ENCODE data around the gene HOXA6.

Gene HOXA6

GRCh38 chr7:27119412-27119911 lies 28.1 kb downstream of the HOXA6 start:
- TF ChIP-seq CTCF (IDR thresholded peaks at IDR 0.05; ENCODE audit: low read depth, low read length, missing control alignments), result no peak
- no peak for DNase-seq (ENCODE audit: low read depth)
- H3K4me3 ChIP-seq (ENCODE audit: low read depth, low read length), result no peak overlapping the region

DNA sequence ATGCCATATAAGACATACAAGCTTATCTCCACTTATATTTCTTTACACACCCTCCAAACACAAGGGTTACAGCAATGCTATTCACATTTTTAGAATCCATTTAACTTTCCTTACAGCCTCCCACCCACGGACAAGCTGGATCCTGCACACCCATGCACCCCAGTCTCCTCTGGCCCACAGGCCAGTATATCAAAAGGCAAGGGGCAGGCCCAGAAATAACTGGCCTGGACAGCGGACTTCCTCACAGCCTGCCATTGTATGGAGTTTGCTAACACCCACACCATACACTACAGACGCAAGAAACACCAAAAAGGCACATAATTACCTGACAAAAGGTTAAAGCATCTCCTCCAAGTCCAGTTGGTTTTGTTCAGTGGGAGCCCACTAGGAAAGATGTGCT lies 29.0 kb downstream of the HOXA6 start:
- no peak for TF ChIP-seq CTCF (IDR thresholded peaks at IDR 0.05; ENCODE audit: low read depth, low read length, missing control alignments)
- DNase-seq (ENCODE audit: low read depth), result no peak
- H3K4me3 ChIP-seq (ENCODE audit: low read depth, low read length), result no peak overlapping the region

GRCh38 chr7:27117887-27118491 lies 29.6 kb downstream of the HOXA6 start:
- H3K4me3 ChIP-seq (ENCODE audit: low read depth, low read length), result no peak overlapping the region
- no peak for TF ChIP-seq CTCF (IDR thresholded peaks at IDR 0.05; ENCODE audit: low read depth, low read length, missing control alignments)
- DNase-seq (ENCODE audit: low read depth), result no peak

- no peak overlapping the region for H3K4me3 ChIP-seq (ENCODE audit: low read depth, low read length)
- TF ChIP-seq CTCF (IDR thresholded peaks at IDR 0.05; ENCODE audit: low read depth, low read length, missing control alignments), result no peak
These were observed 30.4 kb downstream of the HOXA6 start for GRCh38 chr7:27116962-27117886.

DNA sequence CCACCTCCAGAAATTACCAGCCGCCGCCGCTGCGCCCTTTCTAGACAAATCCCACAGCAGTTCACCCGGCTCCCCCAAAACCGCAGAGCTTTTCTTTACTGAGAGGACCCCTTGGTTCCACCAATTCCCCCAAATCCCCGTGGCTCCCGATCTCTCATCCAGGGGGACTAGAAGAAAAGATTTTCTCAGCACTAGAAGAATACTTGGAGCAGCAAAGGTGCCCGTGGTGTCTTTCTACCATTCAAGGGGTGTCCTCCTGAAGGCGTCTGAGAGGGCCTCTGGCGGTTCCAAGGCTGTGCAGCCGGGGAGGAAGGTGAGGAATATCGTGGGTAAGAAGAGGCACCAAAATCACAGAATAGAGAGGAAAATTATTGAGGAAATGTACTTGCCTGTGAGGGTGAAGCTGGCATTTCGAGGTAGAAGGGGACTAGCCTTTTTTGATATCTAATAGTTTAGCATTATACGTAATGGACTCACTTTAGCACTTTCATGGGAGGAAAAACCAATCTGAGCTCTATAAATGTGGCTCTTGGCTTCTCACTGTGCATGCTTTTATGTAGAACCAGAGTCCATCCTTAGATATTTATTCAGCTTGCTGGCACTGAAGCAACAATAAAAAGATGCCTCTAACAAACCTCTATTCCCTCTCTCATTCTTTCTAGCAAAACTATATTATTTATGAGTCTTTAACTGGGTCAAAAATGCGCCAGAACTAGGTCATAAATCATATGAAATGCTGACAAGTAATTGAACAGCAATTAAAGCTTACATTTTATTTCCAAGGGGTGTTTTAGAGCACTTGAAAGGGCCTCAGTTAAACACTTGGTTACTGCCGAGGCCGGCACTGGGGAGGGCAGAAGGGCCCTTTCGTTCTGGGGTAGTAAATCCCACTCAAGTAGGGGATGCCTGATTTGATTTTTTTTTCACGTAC lies 31.3 kb downstream of the HOXA6 start:
- no peak for TF ChIP-seq CTCF (IDR thresholded peaks at IDR 0.05; ENCODE audit: low read depth, low read length, missing control alignments)
- DNase-seq (ENCODE audit: low read depth), result no peak
- H3K4me3 ChIP-seq (ENCODE audit: low read depth, low read length), result no peak overlapping the region

More at GRCh38 chr7:27116962-27117886, 30.4 kb downstream of the HOXA6 start:
- no peak for DNase-seq (ENCODE audit: low read depth)

DNA sequence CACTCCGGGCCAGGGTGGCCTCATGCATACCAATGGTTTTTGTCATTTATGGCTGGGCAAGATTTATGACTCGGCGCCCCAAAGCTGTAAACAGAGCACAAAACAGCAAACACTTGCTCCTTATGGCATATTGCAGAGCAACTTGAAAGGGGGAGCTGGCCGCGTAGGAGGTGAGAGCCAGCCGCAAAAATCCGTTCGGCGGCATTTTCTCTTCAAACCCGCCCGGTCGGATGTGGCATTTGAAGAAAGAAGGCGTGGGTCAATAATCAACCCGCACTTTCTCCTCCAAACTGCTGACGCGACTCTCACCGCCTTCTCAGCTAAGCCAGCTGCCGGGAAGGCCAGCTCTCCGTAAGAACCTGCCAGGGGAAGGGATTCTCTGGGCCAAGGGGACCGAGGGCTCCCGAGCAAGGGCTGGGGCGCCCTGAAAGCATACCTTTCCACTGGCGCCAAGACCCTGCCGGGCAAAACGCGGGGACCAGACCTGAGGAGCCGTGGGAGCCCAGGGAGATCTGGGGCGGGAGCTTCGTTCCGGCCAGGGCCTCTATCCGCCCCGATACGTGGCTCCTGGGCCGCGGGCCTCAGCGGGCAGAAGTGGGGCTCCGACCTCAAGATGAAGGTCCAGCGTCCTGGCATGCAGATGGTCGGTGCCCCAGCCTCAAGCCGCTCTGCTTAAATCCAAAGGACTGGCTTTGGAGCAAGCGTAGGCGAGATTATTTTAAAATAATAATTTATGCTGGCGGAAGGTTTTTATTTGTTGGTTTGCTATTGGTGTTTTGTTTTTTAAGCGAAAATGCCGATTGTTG lies 32.1 kb downstream of the HOXA6 start:
- no peak overlapping the region for H3K4me3 ChIP-seq (ENCODE audit: low read depth, low read length)
- no peak for DNase-seq (ENCODE audit: low read depth)
- no peak for TF ChIP-seq CTCF (IDR thresholded peaks at IDR 0.05; ENCODE audit: low read depth, low read length, missing control alignments)

All from GM12864 (cell line).